CD4-positive, alpha-beta T cell (primary cell): ENCODE data around the gene CNNM1. TPM values are rescaled to one million over a fixed set of nuclear protein-coding genes. Genes with fewer than 3 reads are reported as not detected.

Experiments used
- ATAC-seq: fragments of 200-7000 bp; cut with Tn5 transposase; one replicate; pipeline ENCODE4 v1.10.0; 2022; ENCODE audit warnings: mild to moderate bottlenecking; ENCODE audit not compliant: poor library complexity
- CTCF ChIA-PET: fragments of 350-600 bp; sonication (Branson Sonifier 250); formaldehyde crosslinking; loops from one replicate; lab custom pipeline; 2021; ENCODE audit warnings: antibody characterized with exemption, inconsistent platforms; lab: Charles Lee
- POLR2A ChIA-PET: fragments of 350-600 bp; sonication (Branson Sonifier 250); formaldehyde crosslinking; loops from one replicate; lab custom pipeline; 2021; ENCODE audit warnings: antibody characterized with exemption, inconsistent platforms; lab: Charles Lee
- DNase-seq, 14 experiments: peaks; one replicate each; pipeline ENCODE4 v3.0.0-alpha.2; 2013 to 2020; ENCODE audit warnings: mixed read lengths in 2 of 14
- H3K27ac ChIP-seq, 2 donors: one replicate each; pipeline versions ENCODE4 v1.5.1 to v1.7.0; 2013; ENCODE audit warnings: low read length in 2 of 2, low read depth in 1 of 2, mild to moderate bottlenecking in 1 of 2
- H3K27me3 ChIP-seq, 2 experiments: 1 replicate in 1 of 2; 2 replicates in 1 of 2; pipeline versions ENCODE4 v1.6.1 to v1.7.0; 2013; ENCODE audit warnings: low read length in 2 of 2, control low read depth in 1 of 2, mild to moderate bottlenecking in 1 of 2, moderate library complexity in 1 of 2; ENCODE audit not compliant: insufficient read depth in 2 of 2, control insufficient read depth in 1 of 2
- H3K36me3 ChIP-seq: one replicate; pipeline ENCODE4 v1.6.1; 2013; ENCODE audit warnings: low read length, control low read depth; ENCODE audit not compliant: insufficient read depth
- H3K4me1 ChIP-seq: one replicate; pipeline ENCODE4 v1.6.1; 2013; ENCODE audit warnings: low read length, control low read depth; ENCODE audit not compliant: insufficient read depth
- H3K4me3 ChIP-seq: one replicate; pipeline ENCODE4 v1.5.1; 2013; ENCODE audit warnings: mild to moderate bottlenecking, low read length, moderate library complexity
- H3K9me3 ChIP-seq, 2 experiments: 1 replicate in 1 of 2; 2 replicates in 1 of 2; pipeline versions ENCODE4 v1.6.1 to v1.7.0; 2013; ENCODE audit warnings: low read length in 2 of 2, mild to moderate bottlenecking in 2 of 2, control low read depth in 1 of 2, moderate library complexity in 1 of 2; ENCODE audit not compliant: control insufficient read depth in 1 of 2, insufficient read depth in 1 of 2
- H3K27ac Mint-ChIP-seq: one replicate; pipeline ENCODE4 v1.8.0; 2020; ENCODE audit warnings: mixed read lengths
- H3K27me3 Mint-ChIP-seq: one replicate; pipeline ENCODE4 v1.8.0; 2021; ENCODE audit warnings: mixed read lengths
- H3K36me3 Mint-ChIP-seq: one replicate; pipeline ENCODE4 v1.8.0; 2021; ENCODE audit warnings: low read depth, mixed read lengths
- H3K4me1 Mint-ChIP-seq: one replicate; pipeline ENCODE4 v1.8.0; 2021; ENCODE audit warnings: low read depth, mixed read lengths
- H3K4me3 Mint-ChIP-seq: one replicate; pipeline ENCODE4 v1.8.0; 2020; ENCODE audit warnings: mild to moderate bottlenecking, mixed read lengths
- H3K9me3 Mint-ChIP-seq: one replicate; pipeline ENCODE4 v1.8.0; 2020; ENCODE audit warnings: mixed read lengths
- intact Hi-C, 2 experiments: fragments of 100-400 bp; cut with DNase I in 1 of 2; cut with micrococcal nuclease in 1 of 2; formaldehyde crosslinking; loops; one replicate each; pipeline versions ENCODE4 v1.15.1 to v1.9.0; 2023 to 2025; cut with DNase I, micrococcal nuclease
- total RNA-seq, 174 experiments: library from RNA in 2 of 174; stranded (reverse) in 2 of 174; gene quantifications; one replicate each; pipeline ENCODE4 v1.2.3 and lab custom pipeline; 2021 to 2026
- TF ChIP-seq, protein P1 (sequence below): fragments of 200-600 bp; IDR thresholded peaks from one replicate; pipeline ENCODE4 v1.8.0; 2022; ENCODE audit warnings: antibody characterized with exemption, mild to moderate bottlenecking

Gene CNNM1
- total RNA-seq, 2 experiments from 2014 or later: 0.16 to 0.17 TPM

DNA sequence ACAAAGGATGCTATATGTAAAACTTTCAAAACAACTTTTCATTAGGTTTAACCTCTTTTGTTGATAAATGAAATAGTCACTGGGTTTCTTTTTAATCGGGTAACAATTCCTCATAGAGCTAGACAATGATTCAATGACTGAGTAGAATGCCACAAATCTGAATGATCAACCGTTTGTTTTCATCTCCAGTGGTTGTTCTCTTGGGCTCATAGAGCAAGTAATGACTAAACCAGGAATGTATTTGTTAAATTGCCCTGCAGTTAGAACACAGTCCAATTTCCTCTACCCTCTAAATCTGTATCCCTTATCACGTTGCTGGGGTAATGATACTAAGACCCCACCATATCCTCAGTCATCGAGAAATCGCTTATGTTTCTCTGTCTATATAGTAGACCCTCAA lies 40.0 kb downstream of the CNNM1 start:
- peaks cover 6% of the 10 kb centered on the region for H3K4me1 Mint-ChIP-seq
- ATAC-seq (no peak), DNase-seq (no peak)
- H3K27ac ChIP-seq: no peak overlapping the region
- H3K36me3 Mint-ChIP-seq: no peaks in the 10 kb centered on the region
- H3K27me3 ChIP-seq: peaks cover 5 to 11% of the 10 kb centered on the region in 2 experiments
- TF ChIP-seq, protein P1, sequence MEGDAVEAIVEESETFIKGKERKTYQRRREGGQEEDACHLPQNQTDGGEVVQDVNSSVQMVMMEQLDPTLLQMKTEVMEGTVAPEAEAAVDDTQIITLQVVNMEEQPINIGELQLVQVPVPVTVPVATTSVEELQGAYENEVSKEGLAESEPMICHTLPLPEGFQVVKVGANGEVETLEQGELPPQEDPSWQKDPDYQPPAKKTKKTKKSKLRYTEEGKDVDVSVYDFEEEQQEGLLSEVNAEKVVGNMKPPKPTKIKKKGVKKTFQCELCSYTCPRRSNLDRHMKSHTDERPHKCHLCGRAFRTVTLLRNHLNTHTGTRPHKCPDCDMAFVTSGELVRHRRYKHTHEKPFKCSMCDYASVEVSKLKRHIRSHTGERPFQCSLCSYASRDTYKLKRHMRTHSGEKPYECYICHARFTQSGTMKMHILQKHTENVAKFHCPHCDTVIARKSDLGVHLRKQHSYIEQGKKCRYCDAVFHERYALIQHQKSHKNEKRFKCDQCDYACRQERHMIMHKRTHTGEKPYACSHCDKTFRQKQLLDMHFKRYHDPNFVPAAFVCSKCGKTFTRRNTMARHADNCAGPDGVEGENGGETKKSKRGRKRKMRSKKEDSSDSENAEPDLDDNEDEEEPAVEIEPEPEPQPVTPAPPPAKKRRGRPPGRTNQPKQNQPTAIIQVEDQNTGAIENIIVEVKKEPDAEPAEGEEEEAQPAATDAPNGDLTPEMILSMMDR: no peak
- peaks cover 30% of the 10 kb centered on the region for H3K27me3 Mint-ChIP-seq
- ChIA-PET POLR2A (no interaction called here), CTCF (no interaction called here)
- H3K9me3 Mint-ChIP-seq: no peaks in the 10 kb centered on the region
- H3K4me3 Mint-ChIP-seq: no peak overlapping the region
- intact Hi-C loops: no loop called here
- no peaks in the 10 kb centered on the region for H3K36me3 ChIP-seq
- H3K27ac Mint-ChIP-seq: no peak overlapping the region
- H3K9me3 ChIP-seq: no peaks in the 10 kb centered on the region
- H3K4me3 ChIP-seq: no peak overlapping the region
- no peaks in the 10 kb centered on the region for H3K4me1 ChIP-seq

DNA sequence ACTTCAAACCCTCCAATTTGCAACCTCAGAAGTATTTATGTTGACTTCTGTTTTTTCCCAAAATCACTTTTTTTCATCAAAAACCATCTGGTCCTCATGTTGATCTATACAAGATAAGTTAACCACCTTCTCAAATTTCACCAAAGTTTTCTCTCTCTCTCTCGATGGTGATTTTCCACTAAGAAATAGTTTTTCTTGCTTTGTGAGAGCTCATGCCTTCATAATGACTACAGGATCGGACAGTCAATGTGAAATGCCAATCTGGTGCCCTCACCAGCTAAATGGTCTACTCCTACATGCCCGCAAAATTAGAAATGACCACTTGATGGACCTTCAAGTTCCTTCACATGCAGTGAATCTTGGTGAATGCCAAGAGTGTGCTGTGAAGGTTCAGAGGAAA lies 40.4 kb downstream of the CNNM1 start:
- H3K4me1 ChIP-seq: no peaks in the 10 kb centered on the region
- no peaks in the 10 kb centered on the region for H3K36me3 ChIP-seq
- DNase-seq: no peak
- ATAC-seq: no peak
- peaks cover 30% of the 10 kb centered on the region for H3K27me3 Mint-ChIP-seq
- no peak overlapping the region for H3K27ac ChIP-seq
- CTCF ChIA-PET: no interaction called here
- H3K27me3 ChIP-seq: peaks cover 5 to 11% of the 10 kb centered on the region in 2 experiments
- POLR2A ChIA-PET: no interaction called here
- intact Hi-C loops: no loop called here
- peaks cover 6% of the 10 kb centered on the region for H3K4me1 Mint-ChIP-seq
- TF ChIP-seq, protein P1: no peak
- no peak overlapping the region for H3K27ac Mint-ChIP-seq
- no peaks in the 10 kb centered on the region for H3K36me3 Mint-ChIP-seq
- H3K9me3 Mint-ChIP-seq: no peaks in the 10 kb centered on the region
- no peaks in the 10 kb centered on the region for H3K9me3 ChIP-seq
- H3K4me3 ChIP-seq: no peak overlapping the region
- no peak overlapping the region for H3K4me3 Mint-ChIP-seq

DNA sequence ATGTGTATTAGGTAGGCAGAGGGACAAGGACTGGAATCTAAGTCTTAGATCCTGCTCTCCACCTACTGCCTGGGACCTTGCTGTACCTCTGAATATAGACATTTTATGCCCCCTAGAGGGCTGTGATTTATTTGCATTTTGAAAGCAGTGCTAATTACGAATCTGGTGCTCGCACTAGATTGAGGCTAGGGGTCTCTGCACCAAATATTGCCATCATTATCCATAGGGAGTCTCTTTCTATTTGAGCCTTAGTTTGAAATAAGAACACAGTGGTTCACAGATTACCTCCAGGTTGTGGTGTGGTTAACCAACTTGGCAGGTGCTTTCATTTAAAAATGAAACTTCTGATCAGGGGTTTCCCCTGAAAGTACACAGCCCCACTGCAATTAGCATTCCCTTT lies 41.8 kb downstream of the CNNM1 start:
- no peak for ATAC-seq

More for the DNA sequence above, 41.8 kb downstream of the CNNM1 start:
- Histone ChIP-seq H3K4me3 (no peak overlapping the region), H3K27me3 (peaks cover 7 to 11% of the 10 kb centered on the region in 2 experiments), H3K9me3 (no peaks in the 10 kb centered on the region), H3K36me3 (no peaks in the 10 kb centered on the region), H3K27ac (no peak overlapping the region), H3K4me1 (no peaks in the 10 kb centered on the region)
- ChIA-PET CTCF (no interaction called here), POLR2A (no interaction called here)
- peaks cover 30% of the 10 kb centered on the region for H3K27me3 Mint-ChIP-seq
- TF ChIP-seq, protein P1: no peak
- peak in 2 of 14 experiments; percentile 0 to 5 for DNase-seq
- no peaks in the 10 kb centered on the region for H3K9me3 Mint-ChIP-seq
- H3K4me1 Mint-ChIP-seq: peaks cover 6% of the 10 kb centered on the region
- no peak overlapping the region for H3K4me3 Mint-ChIP-seq
- intact Hi-C loops: no loop called here
- no peaks in the 10 kb centered on the region for H3K36me3 Mint-ChIP-seq
- H3K27ac Mint-ChIP-seq: no peak overlapping the region
